ENCODE measurements around the gene PDE4D.
"Not testable (repeated sequence)": the region's sequence is repeated elsewhere in the genome, so short reads cannot be mapped to it uniquely, and the experiment has no call there.

The PDE4D gene

GRCh38 chr5:59090323-59090722, 803.2 kb downstream of the PDE4D start:
- DNase-seq, result no peak

GRCh38 chr5:59089767-59090166, 803.8 kb downstream of the PDE4D start:
- no peak for DNase-seq

- no peak for DNase-seq
Observed at GRCh38 chr5:59088546-59088945, 805.0 kb downstream of the PDE4D start.

GRCh38 chr5:59086024-59086423, 807.5 kb downstream of the PDE4D start:
- no peak for DNase-seq

GRCh38 chr5:59081693-59082092, 811.8 kb downstream of the PDE4D start:
- no peak for DNase-seq

- DNase-seq, result no peak
Observed at GRCh38 chr5:59079622-59080620, 813.6 kb downstream of the PDE4D start.

GRCh38 chr5:59071755-59072549, 821.6 kb downstream of the PDE4D start:
- DNase-seq, result no peak

GRCh38 chr5:59069438-59070079, 824.0 kb downstream of the PDE4D start:
- no peak for DNase-seq

- DNase-seq, result no peak
Observed at GRCh38 chr5:59067956-59068656, 825.4 kb downstream of the PDE4D start.

- DNase-seq, result no peak
Observed at GRCh38 chr5:59066367-59067163, 827.0 kb downstream of the PDE4D start.

- DNase-seq, result no peak
Observed at GRCh38 chr5:59065554-59065953, 828.0 kb downstream of the PDE4D start.

GRCh38 chr5:59064293-59064692, 829.2 kb downstream of the PDE4D start:
- no peak for DNase-seq

GRCh38 chr5:59062986-59063683, 830.4 kb downstream of the PDE4D start:
- no peak for DNase-seq

GRCh38 chr5:59061377-59061776, 832.1 kb downstream of the PDE4D start:
- no peak for DNase-seq

GRCh38 chr5:59058969-59059687, 834.4 kb downstream of the PDE4D start:
- no peak for DNase-seq

- no peak for DNase-seq
Observed at GRCh38 chr5:59058237-59058636, 835.3 kb downstream of the PDE4D start.

- DNase-seq, result not testable (repeated sequence)
Observed at GRCh38 chr5:59056599-59056998, 836.9 kb downstream of the PDE4D start.

GRCh38 chr5:59055745-59056448, 837.6 kb downstream of the PDE4D start:
- DNase-seq, result no peak

GRCh38 chr5:59054963-59055528, 838.5 kb downstream of the PDE4D start:
- no peak for DNase-seq
